ENCODE measurements around the gene MYBPC3.

The MYBPC3 gene

GRCh38 chr11:47391711-47392432 is 39.4 kb upstream of the MYBPC3 start:
- DNase-seq (ENCODE audit: low spot score): no peak
- in situ Hi-C loops (cut with MboI; ENCODE audit: low sequenced_read_pairs, unreplicated experiment): no loop called here
- TF ChIP-seq CTCF (IDR thresholded peaks at IDR 0.05; ENCODE audit: borderline replicate concordance, control extremely low read depth, extremely low read depth, insufficient read depth, missing control alignments): no peak

- DNase-seq (ENCODE audit: low spot score): peak; percentile 53
- TF ChIP-seq CTCF (IDR thresholded peaks at IDR 0.05; ENCODE audit: borderline replicate concordance, control extremely low read depth, extremely low read depth, insufficient read depth, missing control alignments): no peak
- in situ Hi-C loops (cut with MboI; ENCODE audit: low sequenced_read_pairs, unreplicated experiment): no loop called here
Observed at GRCh38 chr11:47391077-47391583, 38.6 kb upstream of the MYBPC3 start.

- no peak for DNase-seq (ENCODE audit: low spot score)
- in situ Hi-C loops (cut with MboI; ENCODE audit: low sequenced_read_pairs, unreplicated experiment): no loop called here
- no peak for TF ChIP-seq CTCF (IDR thresholded peaks at IDR 0.05; ENCODE audit: borderline replicate concordance, control extremely low read depth, extremely low read depth, insufficient read depth, missing control alignments)
Observed at GRCh38 chr11:47390422-47390760, 37.9 kb upstream of the MYBPC3 start.

- peak; percentile 24 for DNase-seq (ENCODE audit: low spot score)
- in situ Hi-C loops (cut with MboI; ENCODE audit: low sequenced_read_pairs, unreplicated experiment): no loop called here
- TF ChIP-seq CTCF (IDR thresholded peaks at IDR 0.05; ENCODE audit: borderline replicate concordance, control extremely low read depth, extremely low read depth, insufficient read depth, missing control alignments): no peak
Observed at GRCh38 chr11:47389577-47390421, 37.3 kb upstream of the MYBPC3 start.

- no peak for DNase-seq (ENCODE audit: low spot score)
- in situ Hi-C loops (cut with MboI; ENCODE audit: low sequenced_read_pairs, unreplicated experiment): no loop called here
- TF ChIP-seq CTCF (IDR thresholded peaks at IDR 0.05; ENCODE audit: borderline replicate concordance, control extremely low read depth, extremely low read depth, insufficient read depth, missing control alignments): no peak
Observed at GRCh38 chr11:47388697-47389576, 36.4 kb upstream of the MYBPC3 start.
